Measurements from ENCODE around the gene LIX1L.

The LIX1L gene

DNA sequence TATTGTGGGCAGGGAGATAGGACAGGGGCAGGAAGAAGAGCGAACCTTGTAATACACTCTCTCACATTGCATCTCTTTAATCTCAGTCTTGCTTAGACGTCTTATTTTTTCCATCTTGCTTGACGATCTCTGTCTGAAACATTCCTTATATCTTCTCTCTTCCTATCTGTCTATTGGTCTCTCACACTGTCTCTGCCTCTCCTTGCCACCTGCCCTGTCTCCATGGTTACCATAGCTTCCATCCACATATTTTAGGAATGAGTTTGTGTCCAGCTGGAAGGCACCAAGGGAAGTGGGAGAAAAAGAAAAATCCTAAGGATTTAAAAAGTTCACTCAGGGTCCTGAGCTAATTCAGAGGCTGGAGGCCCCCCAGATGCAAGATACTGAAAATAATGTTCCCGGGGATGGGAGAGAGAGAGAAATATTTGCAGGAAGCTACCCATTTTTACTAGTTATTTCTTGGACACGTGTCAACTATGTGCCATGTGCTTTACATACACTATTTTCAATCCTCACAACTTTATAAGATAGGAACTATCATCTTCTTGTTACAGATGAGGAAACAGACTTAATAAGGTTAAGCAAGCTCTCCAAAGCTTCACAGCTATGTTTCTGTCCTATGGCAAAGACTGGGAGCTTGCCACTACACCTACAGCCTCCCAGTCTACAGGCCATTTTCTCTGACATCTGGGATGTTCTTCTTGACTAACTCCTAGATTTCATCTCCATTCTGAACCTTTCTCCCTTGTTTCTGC lies 5.6 kb upstream of the LIX1L start:
- in situ Hi-C loops (cut with MboI; ENCODE audit: low sequenced_read_pairs): no loop called here

DNA sequence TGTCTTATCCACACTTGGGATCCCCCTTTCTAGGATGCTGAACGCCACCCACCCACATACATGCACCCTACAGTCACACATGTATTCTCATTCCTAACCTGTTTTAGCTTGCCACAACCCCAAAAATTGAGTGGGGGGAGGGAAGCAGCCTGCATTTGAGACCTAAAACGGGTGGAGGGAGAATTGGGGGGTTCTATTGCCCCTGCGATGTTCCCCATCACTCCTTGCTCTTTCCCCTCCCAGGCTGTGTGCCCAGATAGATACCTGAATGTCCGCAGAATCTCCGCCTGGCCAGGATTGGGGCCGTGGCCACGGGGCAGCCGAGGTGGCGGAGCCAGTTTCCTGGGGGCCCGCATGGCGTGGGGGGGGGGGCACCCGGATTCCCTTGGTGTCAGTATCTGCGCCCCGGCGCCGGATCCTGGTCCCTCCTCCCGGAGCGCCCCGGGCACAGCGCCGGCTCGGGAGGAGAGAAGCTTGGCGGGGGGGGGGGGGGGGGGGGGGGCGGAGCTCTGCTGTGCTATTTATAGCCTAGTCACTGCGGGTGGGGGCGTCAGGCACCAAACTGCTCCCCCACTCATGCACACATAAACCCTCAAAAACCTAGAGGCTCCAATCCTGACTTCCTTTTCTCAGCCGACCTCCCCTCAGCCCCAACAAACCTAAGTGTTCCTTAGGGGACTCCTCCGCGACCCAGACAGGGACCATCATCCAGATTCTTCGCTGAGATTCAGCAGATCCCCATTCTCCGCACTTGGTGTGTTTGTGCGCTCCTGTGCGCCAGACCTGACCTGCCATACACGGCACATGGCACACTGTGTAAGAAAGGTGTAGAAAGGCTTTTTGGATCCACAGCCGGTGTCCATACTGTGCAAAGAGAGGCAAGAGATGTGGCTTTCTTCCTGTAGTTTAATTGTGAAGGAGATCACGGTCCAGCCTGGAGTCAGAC lies 4.6 kb upstream of the LIX1L start:
- in situ Hi-C loops (cut with MboI; ENCODE audit: low sequenced_read_pairs): no loop called here

DNA sequence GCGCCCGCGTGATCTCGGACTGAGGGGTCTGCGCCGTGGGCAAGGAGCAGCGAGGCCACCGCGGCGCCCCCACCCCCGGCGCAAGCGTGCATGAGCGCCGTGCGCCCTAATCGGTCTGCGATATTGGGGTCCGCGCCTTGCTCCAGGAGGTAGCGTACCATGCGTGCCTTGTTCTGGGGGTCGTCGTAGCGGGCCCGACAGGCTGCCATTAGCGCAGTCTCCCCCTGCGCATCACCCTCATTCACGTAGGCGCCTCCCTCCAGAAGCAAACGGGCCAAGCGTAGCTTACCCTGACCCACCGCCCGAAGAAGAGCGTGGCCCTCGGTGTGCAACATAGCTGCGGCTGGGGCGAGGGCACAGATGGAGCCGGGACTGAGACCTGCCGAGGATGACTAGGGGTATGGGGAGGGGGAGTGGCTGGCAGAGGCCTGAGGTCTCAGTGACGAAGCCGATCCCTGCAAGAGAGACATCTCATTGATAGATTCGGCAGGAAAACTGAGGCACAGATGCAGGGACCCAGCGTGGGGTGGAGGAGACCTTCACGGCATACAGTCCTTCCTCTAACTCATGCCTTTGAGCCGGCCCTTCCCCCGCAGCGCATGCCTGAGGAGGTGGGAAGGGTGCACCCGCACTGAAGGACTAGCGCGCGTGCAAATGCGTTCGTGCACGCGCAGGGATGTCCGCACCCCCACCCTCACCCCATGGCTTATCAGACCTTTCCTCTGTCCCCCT lies 3.8 kb upstream of the LIX1L start:
- in situ Hi-C loops (cut with MboI; ENCODE audit: low sequenced_read_pairs): no loop called here

DNA sequence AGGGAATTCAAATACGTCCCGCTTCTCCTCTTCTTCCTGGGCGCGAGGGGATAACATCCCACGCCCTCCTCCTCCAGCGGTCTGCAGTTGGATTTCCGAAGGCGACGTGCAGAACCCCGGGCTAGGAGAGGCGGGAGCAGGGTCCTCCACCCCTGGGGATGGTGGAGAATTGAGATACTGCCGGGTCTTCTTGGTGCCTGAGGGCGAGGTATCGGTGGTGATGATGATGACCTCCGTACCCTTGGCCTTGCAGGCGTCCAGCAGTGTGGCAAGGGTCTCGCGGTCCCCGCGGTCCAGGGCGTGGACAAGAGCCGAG lies 3.2 kb upstream of the LIX1L start:
- in situ Hi-C loops (cut with MboI; ENCODE audit: low sequenced_read_pairs): no loop called here

DNA sequence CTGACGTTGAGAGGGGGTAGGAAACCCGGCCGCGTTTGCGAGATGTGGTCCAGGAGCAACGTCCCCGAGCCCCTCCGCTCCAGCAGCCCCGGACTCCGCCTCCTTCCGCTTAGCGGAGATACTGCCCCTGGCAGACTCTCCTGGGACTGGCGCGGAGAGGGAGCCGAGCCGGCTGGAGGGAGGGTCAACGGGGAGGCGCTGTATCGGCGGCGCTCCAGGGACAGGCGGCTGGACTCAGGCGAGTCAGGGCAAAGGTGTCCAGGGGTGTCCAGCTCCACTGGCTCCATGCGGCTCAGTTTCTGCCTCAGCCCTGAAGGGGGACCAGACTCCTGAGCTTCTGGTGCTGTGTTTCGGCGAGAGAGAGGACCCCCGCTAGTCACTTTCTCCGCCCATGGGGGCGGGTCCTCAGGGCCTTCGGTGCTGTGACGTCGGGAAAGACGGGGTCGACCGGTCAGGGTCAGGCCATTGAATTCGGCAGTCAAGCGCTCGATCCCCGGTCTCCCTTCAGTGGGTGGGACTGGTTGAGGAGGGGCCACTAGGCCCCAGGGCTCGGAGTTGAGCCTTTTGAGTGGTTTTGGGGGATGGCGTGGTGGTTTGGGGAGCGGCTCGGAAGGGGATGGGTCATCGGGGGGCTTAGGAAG lies 2.8 kb upstream of the LIX1L start:
- in situ Hi-C loops (cut with MboI; ENCODE audit: low sequenced_read_pairs): no loop called here

DNA sequence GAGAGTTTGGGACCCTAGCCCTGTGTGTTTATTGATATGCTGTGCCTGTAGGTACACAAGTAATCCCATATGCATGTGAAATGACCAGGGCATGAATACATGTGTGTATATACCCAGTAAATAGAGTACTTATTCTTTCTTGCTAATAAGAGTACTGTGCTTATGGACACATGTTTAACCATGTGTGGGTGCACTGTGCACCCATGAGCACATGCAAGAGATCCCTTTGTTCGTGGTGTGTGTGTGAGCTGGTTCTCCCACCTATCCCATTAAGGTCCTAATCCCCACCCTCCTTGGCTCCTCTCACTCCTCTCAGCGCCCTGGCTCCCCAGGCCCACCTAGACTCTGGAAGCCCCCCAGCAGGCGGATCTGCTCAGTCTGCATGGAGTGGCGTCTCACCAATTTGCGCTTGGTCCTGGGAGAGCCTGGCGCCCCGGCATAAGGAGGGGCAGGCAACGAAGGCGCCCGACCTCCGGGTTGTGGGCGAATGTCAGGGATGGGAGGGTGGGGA lies 2.2 kb upstream of the LIX1L start:
- in situ Hi-C loops (cut with MboI; ENCODE audit: low sequenced_read_pairs): no loop called here

DNA sequence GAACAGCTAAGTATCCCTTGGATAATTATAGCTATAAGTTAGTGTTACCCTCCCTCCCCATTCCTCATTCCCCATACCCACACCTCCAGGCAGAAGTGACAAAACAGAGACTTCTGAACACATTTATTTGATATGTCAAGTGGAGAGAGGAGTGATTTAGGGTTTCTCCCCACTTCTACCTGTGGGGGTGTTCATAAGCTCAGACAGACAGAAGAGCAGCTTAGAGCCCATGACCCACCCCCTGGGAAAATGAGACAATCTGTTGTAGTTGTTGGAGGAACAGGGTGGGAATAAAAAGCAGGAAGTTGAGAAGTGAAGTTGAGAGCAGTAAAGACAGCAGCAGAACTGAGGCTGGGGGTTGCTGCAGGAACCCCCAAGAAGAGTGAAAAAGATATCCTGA lies 1.5 kb upstream of the LIX1L start:
- in situ Hi-C loops (cut with MboI; ENCODE audit: low sequenced_read_pairs): no loop called here

DNA sequence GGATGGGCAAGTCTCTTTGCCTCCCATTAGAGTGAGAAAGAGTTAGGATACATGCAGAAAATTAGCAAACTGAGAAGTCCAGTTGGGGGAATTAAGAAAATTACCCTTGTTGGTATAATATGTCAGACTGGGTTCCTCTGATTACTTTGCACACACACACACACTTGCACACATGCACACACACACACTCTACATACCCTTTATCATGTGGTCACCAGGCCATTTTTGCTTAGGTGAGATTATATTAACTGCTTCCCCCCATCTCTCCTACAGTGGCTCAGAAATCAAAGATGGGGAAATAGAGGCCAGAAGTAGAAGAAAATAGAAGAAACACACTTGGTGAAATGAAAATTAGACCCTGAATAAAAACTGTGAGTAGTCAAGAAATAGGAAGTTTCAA lies 917 bp upstream of the LIX1L start:
- in situ Hi-C loops (cut with MboI; ENCODE audit: low sequenced_read_pairs): no loop called here

DNA sequence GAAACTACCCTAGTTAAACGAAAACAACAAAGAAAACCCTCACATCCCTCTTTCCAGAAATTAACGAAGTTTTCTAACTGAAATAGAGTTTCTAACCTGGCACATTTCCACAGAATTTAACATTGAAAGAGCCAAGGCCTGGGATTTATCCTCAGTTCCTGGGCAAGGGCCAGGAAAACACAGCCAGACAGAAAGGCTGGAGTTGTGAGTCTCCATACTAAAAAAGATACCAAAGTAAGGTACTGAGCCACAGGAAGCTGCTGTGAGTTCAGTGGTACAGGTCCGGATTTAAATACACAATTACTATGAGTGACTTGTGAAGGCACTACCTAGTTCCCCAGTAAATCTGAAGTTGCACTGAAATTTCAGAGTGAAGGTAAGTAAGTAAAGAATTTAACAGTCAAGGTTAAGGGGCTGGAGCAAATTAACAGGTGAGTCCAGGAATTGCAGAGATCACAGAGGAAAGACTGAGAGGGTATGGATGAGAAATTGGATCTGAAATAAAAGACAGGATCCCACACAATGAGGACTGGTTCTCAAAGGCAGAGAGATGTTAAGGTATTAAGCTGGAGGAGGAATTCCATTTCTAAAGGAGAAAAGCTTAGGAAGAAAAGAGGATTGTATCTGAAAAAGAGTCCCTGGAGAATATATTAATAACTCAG lies 905 bp downstream of the LIX1L start:
- in situ Hi-C loops (cut with MboI; ENCODE audit: low sequenced_read_pairs): no loop called here

DNA sequence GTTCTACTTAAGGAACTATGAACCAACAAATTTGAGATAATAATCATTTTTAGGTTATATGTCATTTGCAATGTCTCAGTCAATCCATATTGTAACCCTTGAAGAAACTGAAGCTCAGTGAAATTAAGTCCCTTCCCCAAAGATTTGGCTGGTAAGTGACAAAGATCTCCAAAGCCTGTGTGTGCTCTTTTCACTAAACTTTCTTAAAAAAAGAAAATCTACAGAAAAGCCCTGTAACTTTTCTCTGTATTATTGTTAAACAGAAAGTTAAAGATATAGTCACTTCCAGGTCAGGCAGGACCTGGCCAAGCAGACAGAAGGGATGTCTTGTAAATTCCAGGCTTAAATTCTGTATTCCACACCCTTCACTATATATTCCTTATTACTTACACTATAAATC lies 1.5 kb downstream of the LIX1L start:
- in situ Hi-C loops (cut with MboI; ENCODE audit: low sequenced_read_pairs): no loop called here

DNA sequence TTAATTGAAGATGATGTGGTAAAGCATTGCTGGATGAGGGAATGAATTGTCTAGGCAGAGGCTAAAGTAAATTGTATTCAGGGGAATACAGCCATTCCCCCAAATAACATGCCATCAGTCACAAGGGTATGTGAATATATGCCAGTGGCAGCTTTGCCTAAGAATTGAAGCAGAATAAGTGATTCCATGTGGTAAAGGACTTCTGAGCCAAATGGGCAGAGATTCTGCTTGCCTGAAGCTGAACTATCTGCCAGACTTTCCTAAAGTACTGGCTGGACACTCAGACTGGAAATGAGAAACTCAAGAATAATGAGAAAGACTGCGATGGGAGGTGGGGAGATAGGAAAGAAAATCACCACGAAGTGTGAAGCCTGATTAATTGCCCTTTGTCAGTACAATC lies 2.4 kb downstream of the LIX1L start:
- in situ Hi-C loops (cut with MboI; ENCODE audit: low sequenced_read_pairs): no loop called here

DNA sequence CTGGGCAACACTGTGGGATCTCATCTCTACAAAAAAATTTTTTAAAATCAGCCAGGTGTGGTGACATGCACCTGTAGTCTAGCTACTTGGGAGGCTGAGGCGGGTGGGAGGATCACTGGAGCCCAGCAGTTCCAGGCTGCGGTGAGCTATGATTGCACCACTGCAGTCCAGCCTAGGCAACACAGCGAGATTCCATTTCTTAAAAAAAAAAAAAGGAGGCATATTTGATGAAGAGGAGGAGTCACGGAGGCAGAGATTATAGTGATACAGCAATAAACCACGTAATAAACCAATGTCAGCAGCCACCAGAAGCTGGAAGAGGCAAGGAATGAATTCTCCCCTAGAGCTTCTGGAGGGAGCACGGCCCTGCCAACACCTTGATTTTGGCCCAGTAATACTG lies 4.0 kb downstream of the LIX1L start:
- in situ Hi-C loops (cut with MboI; ENCODE audit: low sequenced_read_pairs): no loop called here

DNA sequence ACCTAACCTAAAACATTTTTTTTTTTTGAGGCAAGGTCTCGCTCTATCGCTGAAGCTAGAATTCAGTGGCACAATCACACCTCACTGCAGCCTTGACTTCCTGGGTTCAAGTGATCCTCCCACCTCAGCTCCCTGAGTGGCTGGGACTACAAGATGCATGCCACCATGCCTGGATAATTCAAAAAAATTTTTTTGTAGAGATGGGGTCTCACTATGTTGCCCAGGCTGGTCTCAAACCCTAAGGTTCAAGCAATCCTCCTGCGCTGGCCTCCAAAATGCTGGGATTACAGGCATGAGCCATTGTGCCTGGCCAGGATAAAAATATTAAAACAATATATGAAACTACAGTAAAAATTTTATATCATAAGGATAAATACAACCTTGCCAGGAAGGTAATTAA lies 4.9 kb downstream of the LIX1L start:
- in situ Hi-C loops (cut with MboI; ENCODE audit: low sequenced_read_pairs): no loop called here

DNA sequence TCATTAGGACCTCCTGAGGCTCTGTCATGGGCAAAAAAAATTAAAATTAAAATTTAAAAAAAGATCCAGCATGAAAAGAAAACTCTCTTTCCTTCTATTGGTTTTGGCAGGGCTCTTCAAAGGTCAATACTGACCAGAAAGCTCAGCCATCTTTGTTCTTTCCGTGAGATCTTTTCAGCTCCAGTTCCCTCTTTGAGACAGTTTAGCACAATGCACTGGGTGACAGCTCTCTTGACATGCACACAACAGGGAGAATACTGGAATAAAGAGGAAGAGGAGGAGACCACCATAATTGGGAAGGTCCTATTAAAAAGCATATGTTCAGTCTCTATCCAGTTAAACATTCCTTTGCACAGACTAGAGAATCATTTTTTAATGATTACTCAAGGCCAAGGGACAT lies 6.3 kb downstream of the LIX1L start:
- in situ Hi-C loops (cut with MboI; ENCODE audit: low sequenced_read_pairs): no loop called here

DNA sequence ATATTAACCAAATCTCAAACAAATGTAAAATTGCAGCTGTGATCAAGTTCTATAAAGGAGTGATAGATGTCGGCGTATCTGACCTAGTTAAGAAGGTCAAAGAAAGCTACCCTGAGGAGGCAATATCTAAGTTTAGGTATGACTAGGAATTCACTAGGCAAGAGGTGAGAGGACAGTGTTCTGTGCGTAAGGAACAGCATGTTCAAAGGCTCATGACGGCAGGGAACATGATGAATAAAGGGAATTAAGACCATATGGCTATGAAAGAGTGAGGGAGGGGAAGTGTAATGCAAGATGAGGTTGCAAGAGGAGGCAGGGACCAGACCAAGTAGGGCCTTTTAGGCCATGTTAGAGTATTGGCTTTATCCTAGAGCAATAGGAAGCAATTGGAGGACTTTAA lies 8.6 kb downstream of the LIX1L start:
- in situ Hi-C loops (cut with MboI; ENCODE audit: low sequenced_read_pairs): no loop called here

DNA sequence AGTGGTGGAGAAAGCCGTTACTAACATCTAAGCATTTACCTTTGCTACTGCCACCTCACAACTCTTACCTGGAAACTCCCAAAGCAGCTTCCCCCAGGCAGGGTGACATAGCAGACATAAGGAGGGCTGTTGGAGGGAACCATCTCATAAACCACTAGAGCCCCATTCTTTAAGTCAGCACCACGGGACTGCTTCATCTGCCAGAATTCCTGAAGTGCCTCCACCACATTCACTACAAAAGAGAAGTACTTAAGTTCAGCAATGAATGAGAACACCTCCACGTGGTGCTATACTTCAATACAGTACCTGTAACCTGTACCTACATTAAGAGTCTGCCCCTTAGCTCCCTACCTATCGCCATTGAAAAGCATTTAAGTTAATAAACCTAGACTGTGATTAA lies 10.3 kb downstream of the LIX1L start:
- in situ Hi-C loops (cut with MboI; ENCODE audit: low sequenced_read_pairs): no loop called here

DNA sequence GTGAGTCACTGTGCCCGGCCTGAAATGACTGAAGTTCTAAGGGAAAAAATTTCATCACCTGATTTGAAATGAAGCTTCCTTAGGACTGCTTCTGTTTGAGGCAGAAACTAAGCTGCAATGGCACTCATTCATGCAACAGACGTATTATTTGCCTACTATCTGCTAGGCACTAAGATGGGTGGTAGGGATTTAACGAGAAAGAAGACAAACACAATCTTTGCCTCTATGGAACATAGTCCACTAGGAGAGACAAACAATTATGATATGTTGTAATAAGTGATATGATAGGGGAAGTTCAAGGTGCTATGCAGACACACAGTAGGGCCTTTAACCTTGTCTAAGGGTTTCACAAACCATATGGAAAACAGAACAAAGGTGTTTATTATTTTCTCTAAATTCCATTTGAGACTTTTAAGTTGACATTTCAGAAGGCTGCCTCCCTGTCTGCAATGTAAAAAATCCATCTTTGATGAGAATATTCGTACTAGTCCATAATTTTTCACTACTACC lies 11.3 kb downstream of the LIX1L start:
- in situ Hi-C loops (cut with MboI; ENCODE audit: low sequenced_read_pairs): no loop called here

DNA sequence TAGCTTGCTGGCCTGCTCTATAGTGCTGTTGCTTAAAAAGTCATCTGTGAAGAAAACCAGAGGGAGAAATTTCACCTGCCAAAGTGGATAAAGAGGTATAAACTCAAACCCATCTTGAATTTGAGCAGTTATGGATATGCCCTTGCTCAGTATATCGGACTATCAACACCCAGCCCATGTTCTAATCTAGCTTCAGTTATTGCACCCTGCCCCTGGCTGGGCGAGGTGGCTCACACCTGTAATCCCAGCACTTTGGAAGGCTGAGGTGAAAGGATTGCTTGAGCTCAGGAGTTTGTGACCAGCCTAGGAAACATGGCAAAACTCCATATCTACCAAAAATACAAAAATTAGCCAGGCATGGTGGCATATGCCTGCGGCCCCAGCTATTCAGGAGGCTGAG lies 13.3 kb downstream of the LIX1L start:
- in situ Hi-C loops (cut with MboI; ENCODE audit: low sequenced_read_pairs): no loop called here

DNA sequence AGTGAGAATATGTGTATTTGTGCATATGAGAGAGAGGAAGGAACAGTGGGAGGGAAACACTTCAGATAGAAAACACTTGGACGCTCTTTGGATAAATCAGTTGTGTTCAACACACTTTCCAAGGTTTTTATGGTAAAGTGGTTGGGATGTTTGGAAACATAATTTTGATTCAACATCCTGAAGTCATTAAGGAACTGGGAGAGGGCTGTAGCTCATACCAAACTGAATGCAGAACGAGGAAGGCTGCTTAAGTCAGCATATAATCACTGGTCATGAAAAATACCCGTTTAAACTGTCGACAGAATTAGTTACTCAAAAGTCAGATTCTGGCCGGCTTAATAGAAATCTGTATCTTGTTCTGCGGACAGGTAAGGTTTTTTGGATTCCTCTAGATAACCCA lies 14.9 kb downstream of the LIX1L start:
- in situ Hi-C loops (cut with MboI; ENCODE audit: low sequenced_read_pairs): no loop called here

DNA sequence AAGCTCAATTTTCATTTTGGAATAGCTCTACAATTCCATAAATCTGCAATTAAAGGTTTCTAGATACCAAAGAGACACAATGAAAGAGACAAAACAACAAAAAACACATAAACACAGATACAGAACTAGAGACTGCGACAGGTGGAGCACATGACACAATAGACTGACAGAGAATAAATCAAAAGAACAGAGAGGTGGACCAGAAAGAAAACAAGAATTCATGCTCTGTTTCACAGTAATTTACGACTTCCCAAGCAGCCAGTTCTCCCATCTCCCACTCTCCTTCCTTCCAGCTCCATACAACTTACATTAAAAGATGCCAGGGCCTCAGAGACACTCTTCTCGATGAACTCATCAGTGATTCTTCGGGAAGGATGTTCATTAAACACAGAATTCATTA lies 15.4 kb downstream of the LIX1L start:
- in situ Hi-C loops (cut with MboI; ENCODE audit: low sequenced_read_pairs): no loop called here

Data from hTERT RPE-1 (cell line).